ENCODE results near the gene ZNF730. TPM values are rescaled to one million over a fixed set of nuclear protein-coding genes. Genes with fewer than 3 reads are reported as not detected.
"Not testable (repeated sequence)": the region's sequence is repeated elsewhere in the genome, so short reads cannot be mapped to it uniquely, and the experiment has no call there.

Gene ZNF730
- polyA plus RNA-seq, 1 of the 3 experiments (the other 2 are of a cell fraction) = 0.30 TPM

DNA sequence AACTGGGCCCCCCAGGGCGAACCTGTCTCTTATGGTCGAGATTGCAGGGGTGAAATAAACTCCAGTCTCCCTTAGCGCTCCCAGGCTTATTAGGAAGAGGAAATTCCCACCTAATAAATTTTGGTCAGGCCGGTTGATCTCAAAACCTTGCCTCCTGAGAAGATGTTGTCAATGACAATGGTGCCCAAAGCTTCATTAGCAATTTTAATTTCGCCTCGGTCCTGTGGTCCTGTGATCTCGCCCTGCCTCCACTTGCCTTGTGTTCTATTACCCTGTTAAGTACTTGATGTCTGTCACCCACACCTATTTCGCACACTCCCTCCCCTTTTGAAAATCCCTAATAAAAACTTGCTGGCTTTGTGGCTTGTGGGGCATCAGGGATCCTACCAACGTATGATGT lies 51.5 kb downstream of the ZNF730 start:
- H3K9ac ChIP-seq; H3K9me2 ChIP-seq; H3K36me3 ChIP-seq (replicated peaks in 1 of 2; ENCODE audit: control insufficient read depth in 1 of 2, insufficient read depth in 2 of 2, low read length in 1 of 2); H3K27ac ChIP-seq (ENCODE audit: low read depth in 2 of 2, low read length in 1 of 2); H3K9me3 ChIP-seq; H3K27me3 ChIP-seq (ENCODE audit: insufficient read depth); H3F3A ChIP-seq (replicated peaks; ENCODE audit: insufficient read depth); H3K4me2 ChIP-seq; H4K20me1 ChIP-seq (ENCODE audit: insufficient read depth); H3K4me3 ChIP-seq (ENCODE audit: low read depth in 2 of 2, low read length in 1 of 2); H3K79me2 ChIP-seq (ENCODE audit: insufficient read depth); H3K4me1 ChIP-seq (ENCODE audit: control insufficient read depth in 1 of 2, insufficient read depth in 2 of 2, low read depth in 1 of 2, low read length in 1 of 2); H2AFZ ChIP-seq (ENCODE audit: low read depth); POLR2A ChIA-PET; DNase-seq; CTCF ChIA-PET: not testable (repeated sequence)
- 12% methylated on average over 9 of the region's 9 CpGs for WGBS (ENCODE audit: low lambda C conversion rate)

DNA sequence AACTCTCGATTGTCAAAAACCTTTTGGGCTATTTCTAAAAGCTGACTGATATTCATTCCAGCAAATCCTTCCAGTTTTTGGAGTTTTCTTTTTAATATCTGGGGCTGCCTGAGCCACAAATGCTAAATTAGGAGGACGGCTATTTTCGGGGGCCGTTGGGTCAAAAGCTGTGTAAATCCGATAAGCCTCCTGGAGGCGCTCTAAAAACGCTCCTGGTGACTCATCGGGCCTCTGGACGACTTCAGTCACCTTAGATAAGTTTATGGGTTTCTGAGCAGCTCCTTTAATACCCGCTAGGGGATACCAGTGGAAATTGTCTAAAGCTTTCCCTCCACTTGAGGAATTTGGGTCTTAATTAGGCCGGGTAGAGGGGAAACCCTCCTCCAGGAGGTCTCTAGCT lies 66.4 kb downstream of the ZNF730 start:
- ChIA-PET CTCF (no interaction called here), POLR2A (no interaction called here)
- Histone ChIP-seq H3K36me3 (replicated peaks in 1 of 2; ENCODE audit: control insufficient read depth in 1 of 2, insufficient read depth in 2 of 2, low read length in 1 of 2) (no peaks in the 10 kb centered on the region), H2AFZ (ENCODE audit: low read depth) (no peak overlapping the region), H3K9ac (no peak overlapping the region), H4K20me1 (ENCODE audit: insufficient read depth) (no peaks in the 10 kb centered on the region), H3K4me3 (ENCODE audit: low read depth in 2 of 2, low read length in 1 of 2) (no peak overlapping the region), H3K27ac (ENCODE audit: low read depth in 2 of 2, low read length in 1 of 2) (no peak overlapping the region), H3K4me1 (ENCODE audit: control insufficient read depth in 1 of 2, insufficient read depth in 2 of 2, low read depth in 1 of 2, low read length in 1 of 2) (no peaks in the 10 kb centered on the region), H3K79me2 (ENCODE audit: insufficient read depth) (no peaks in the 10 kb centered on the region), H3K9me3 (no peaks in the 10 kb centered on the region), H3K4me2 (no peak overlapping the region), H3F3A (replicated peaks; ENCODE audit: insufficient read depth) (no peaks in the 10 kb centered on the region), H3K27me3 (ENCODE audit: insufficient read depth) (no peaks in the 10 kb centered on the region), H3K9me2 (no peaks in the 10 kb centered on the region)
- 25% methylated on average over 11 of the region's 11 CpGs for WGBS (ENCODE audit: low lambda C conversion rate)
- TF ChIP-seq GATA2 (CRISPR knock-in tag; IDR thresholded peaks at IDR 0.05) (no peak), GABPA (IDR thresholded peaks at IDR 0.05; ENCODE audit: low read depth) (no peak), NRF1 (IDR thresholded peaks at IDR 0.05; ENCODE audit: low read depth, low read length) (no peak), CHD2 (IDR thresholded peaks at IDR 0.05; ENCODE audit: low read length, partially characterized antibody) (no peak), ELF1 (IDR thresholded peaks at IDR 0.05) (no peak)
- no peak for DNase-seq

DNA sequence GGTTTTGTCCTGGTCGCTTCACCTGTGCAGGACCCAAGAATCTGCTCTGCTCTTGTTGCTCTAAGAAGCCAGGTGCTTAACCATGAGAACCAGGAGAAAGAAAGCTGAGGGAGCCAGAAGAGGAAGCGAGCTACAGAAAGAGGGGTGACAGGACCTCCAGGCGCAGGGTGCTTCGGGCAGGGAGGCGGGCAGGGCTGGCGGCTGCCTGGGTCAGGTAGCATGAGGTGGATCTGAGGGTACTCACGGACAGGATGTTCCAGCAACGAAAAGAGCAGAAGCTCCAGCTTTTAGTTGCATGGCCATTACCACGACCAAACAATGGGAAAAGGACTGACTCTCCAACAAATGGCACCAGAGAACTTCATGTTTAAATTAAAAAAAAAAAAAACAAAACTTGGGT lies 73.5 kb downstream of the ZNF730 start:
- Histone ChIP-seq H3K4me2 (no peak overlapping the region), H3K27ac (ENCODE audit: low read depth in 2 of 2, low read length in 1 of 2) (no peak overlapping the region), H4K20me1 (ENCODE audit: insufficient read depth) (no peaks in the 10 kb centered on the region), H2AFZ (ENCODE audit: low read depth) (no peak overlapping the region), H3K27me3 (ENCODE audit: insufficient read depth) (no peaks in the 10 kb centered on the region), H3K9me3 (no peaks in the 10 kb centered on the region), H3K36me3 (replicated peaks in 1 of 2; ENCODE audit: control insufficient read depth in 1 of 2, insufficient read depth in 2 of 2, low read length in 1 of 2) (no peaks in the 10 kb centered on the region), H3K79me2 (ENCODE audit: insufficient read depth) (no peaks in the 10 kb centered on the region), H3K9ac (no peak overlapping the region), H3K4me1 (ENCODE audit: control insufficient read depth in 1 of 2, insufficient read depth in 2 of 2, low read depth in 1 of 2, low read length in 1 of 2) (no peaks in the 10 kb centered on the region), H3K4me3 (ENCODE audit: low read depth in 2 of 2, low read length in 1 of 2) (no peak overlapping the region), H3K9me2 (no peaks in the 10 kb centered on the region), H3F3A (replicated peaks; ENCODE audit: insufficient read depth) (no peaks in the 10 kb centered on the region)
- ChIA-PET POLR2A (no interaction called here), CTCF (no interaction called here)
- TF ChIP-seq MXI1 (IDR thresholded peaks at IDR 0.05; ENCODE audit: low read depth, low read length) (no peak), MEF2A (IDR thresholded peaks at IDR 0.05; ENCODE audit: borderline replicate concordance, low read depth) (no peak), RCOR1 (IDR thresholded peaks at IDR 0.05; ENCODE audit: low read length) (no peak), TAF1 (IDR thresholded peaks at IDR 0.05; ENCODE audit: borderline replicate concordance, low read depth, low read length) (no peak), TCF12 (IDR thresholded peaks at IDR 0.05) (no peak), EP300 (IDR thresholded peaks at IDR 0.05; ENCODE audit: borderline replicate concordance in 1 of 2, low read depth in 1 of 2, low read length in 1 of 2) (no peak), EZH2phosphoT487 (IDR thresholded peaks at IDR 0.05; ENCODE audit: borderline replicate concordance, low read depth) (no peak)
- TF ChIP-seq, protein P1, sequence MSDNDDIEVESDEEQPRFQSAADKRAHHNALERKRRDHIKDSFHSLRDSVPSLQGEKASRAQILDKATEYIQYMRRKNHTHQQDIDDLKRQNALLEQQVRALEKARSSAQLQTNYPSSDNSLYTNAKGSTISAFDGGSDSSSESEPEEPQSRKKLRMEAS (IDR thresholded peaks at IDR 0.05; ENCODE audit: low read depth) = no peak
- TF ChIP-seq, protein P2, sequence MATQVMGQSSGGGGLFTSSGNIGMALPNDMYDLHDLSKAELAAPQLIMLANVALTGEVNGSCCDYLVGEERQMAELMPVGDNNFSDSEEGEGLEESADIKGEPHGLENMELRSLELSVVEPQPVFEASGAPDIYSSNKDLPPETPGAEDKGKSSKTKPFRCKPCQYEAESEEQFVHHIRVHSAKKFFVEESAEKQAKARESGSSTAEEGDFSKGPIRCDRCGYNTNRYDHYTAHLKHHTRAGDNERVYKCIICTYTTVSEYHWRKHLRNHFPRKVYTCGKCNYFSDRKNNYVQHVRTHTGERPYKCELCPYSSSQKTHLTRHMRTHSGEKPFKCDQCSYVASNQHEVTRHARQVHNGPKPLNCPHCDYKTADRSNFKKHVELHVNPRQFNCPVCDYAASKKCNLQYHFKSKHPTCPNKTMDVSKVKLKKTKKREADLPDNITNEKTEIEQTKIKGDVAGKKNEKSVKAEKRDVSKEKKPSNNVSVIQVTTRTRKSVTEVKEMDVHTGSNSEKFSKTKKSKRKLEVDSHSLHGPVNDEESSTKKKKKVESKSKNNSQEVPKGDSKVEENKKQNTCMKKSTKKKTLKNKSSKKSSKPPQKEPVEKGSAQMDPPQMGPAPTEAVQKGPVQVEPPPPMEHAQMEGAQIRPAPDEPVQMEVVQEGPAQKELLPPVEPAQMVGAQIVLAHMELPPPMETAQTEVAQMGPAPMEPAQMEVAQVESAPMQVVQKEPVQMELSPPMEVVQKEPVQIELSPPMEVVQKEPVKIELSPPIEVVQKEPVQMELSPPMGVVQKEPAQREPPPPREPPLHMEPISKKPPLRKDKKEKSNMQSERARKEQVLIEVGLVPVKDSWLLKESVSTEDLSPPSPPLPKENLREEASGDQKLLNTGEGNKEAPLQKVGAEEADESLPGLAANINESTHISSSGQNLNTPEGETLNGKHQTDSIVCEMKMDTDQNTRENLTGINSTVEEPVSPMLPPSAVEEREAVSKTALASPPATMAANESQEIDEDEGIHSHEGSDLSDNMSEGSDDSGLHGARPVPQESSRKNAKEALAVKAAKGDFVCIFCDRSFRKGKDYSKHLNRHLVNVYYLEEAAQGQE (IDR thresholded peaks at IDR 0.05; ENCODE audit: low read depth, low read length) = no peak
- no peak for DNase-seq
- WGBS (ENCODE audit: low lambda C conversion rate) = 20% methylated on average over 9 of the region's 9 CpGs

Data from SK-N-SH (cell line).